Skeletal muscle satellite cell (primary cell): ENCODE data around the gene UPK3B. TPM values are rescaled to one million over a fixed set of nuclear protein-coding genes. Genes with fewer than 3 reads are reported as not detected.
A peak's percentile ranks its signal among the peaks of the same experiment; 100 is the strongest.
"Not testable (repeated sequence)": the region's sequence is repeated elsewhere in the genome, so short reads cannot be mapped to it uniquely, and the experiment has no call there.

Experiments used
- H3K27me3 ChIP-seq: 2 replicates; pipeline ENCODE4 v1.7.0; 2013; ENCODE audit warnings: low read length; ENCODE audit not compliant: control insufficient read depth, insufficient read depth
- H3K36me3 ChIP-seq: 2 replicates; pipeline ENCODE4 v1.7.0; 2013; ENCODE audit warnings: mild to moderate bottlenecking, control low read depth, low read length; ENCODE audit not compliant: insufficient read depth
- H3K4me1 ChIP-seq: 2 replicates; pipeline ENCODE4 v1.7.0; 2013; ENCODE audit warnings: low read length; ENCODE audit not compliant: control insufficient read depth, insufficient read depth
- H3K4me2 ChIP-seq: 2 replicates; pipeline ENCODE4 v1.7.0; 2013; ENCODE audit warnings: mild to moderate bottlenecking, low read length
- H3K4me3 ChIP-seq: 2 replicates; pipeline ENCODE4 v1.7.0; 2013; ENCODE audit warnings: low read length
- H3K9ac ChIP-seq: 2 replicates; pipeline ENCODE4 v1.7.0; 2013; ENCODE audit warnings: mild to moderate bottlenecking, low read depth, low read length, moderate library complexity
- H3K9me3 ChIP-seq: replicated peaks from 2 replicates; pipeline ENCODE4 v1.7.0; 2013; ENCODE audit warnings: mild to moderate bottlenecking, control low read depth, low read length
- small RNA-seq: library from RNA; depleted of rRNA; stranded (forward); fragments of <200 nt; gene quantifications from one replicate; pipeline ENCODE3, GENCODE V24; 2012

Gene UPK3B

GRCh38 chr7:76531643-76532042, 21.3 kb downstream of the UPK3B start:
- not testable (repeated sequence) for H3K4me1 ChIP-seq, H3K9me3 ChIP-seq, H3K27me3 ChIP-seq, H3K9ac ChIP-seq, H3K4me3 ChIP-seq, H3K4me2 ChIP-seq, H3K36me3 ChIP-seq

GRCh38 chr7:76543197-76543596, 32.8 kb downstream of the UPK3B start, which contains the start of gene SPDYE16:
TSS of gene SPDYE16 (minus strand) at chr7:76543297. CDS start at chr7:76541459, 1,838 bp downstream.
- not testable (repeated sequence) for H3K4me3 ChIP-seq, H3K27me3 ChIP-seq, H3K9ac ChIP-seq, H3K4me1 ChIP-seq, H3K4me2 ChIP-seq, H3K36me3 ChIP-seq, H3K9me3 ChIP-seq

- Histone ChIP-seq H3K9ac (peak overlapping the region; percentile 97), H3K4me3 (peak overlapping the region; percentile 91), H3K4me2 (peak overlapping the region; percentile 89)
- not testable (repeated sequence) for H3K9me3 ChIP-seq, H3K4me1 ChIP-seq, H3K27me3 ChIP-seq, H3K36me3 ChIP-seq
Measured at GRCh38 chr7:76549025-76549854, 38.9 kb downstream of the UPK3B start.

- Histone ChIP-seq H3K9ac (peak overlapping the region; percentile 97), H3K4me2 (peak overlapping the region; percentile 89), H3K4me3 (peak overlapping the region; percentile 91)
- not testable (repeated sequence) for H3K4me1 ChIP-seq, H3K36me3 ChIP-seq, H3K9me3 ChIP-seq, H3K27me3 ChIP-seq
Measured at GRCh38 chr7:76549855-76550248, 39.5 kb downstream of the UPK3B start.

- H3K4me2 ChIP-seq, H3K4me1 ChIP-seq, H3K4me3 ChIP-seq, H3K36me3 ChIP-seq, H3K9ac ChIP-seq, H3K27me3 ChIP-seq, H3K9me3 ChIP-seq: not testable (repeated sequence)
Measured at GRCh38 chr7:76551992-76552391, 41.6 kb downstream of the UPK3B start.

- H3K9me3 ChIP-seq, H3K27me3 ChIP-seq, H3K36me3 ChIP-seq, H3K9ac ChIP-seq, H3K4me2 ChIP-seq, H3K4me1 ChIP-seq, H3K4me3 ChIP-seq: not testable (repeated sequence)
Measured at GRCh38 chr7:76559685-76560084, 49.3 kb downstream of the UPK3B start.

- H3K9me3 ChIP-seq, H3K4me1 ChIP-seq, H3K4me2 ChIP-seq, H3K9ac ChIP-seq, H3K4me3 ChIP-seq, H3K36me3 ChIP-seq, H3K27me3 ChIP-seq: not testable (repeated sequence)
Measured at GRCh38 chr7:76560157-76560556, 49.8 kb downstream of the UPK3B start.

GRCh38 chr7:76561342-76561741, 51.0 kb downstream of the UPK3B start:
- not testable (repeated sequence) for H3K4me1 ChIP-seq, H3K36me3 ChIP-seq, H3K27me3 ChIP-seq, H3K9me3 ChIP-seq, H3K4me2 ChIP-seq, H3K9ac ChIP-seq, H3K4me3 ChIP-seq

- not testable (repeated sequence) for H3K9me3 ChIP-seq, H3K36me3 ChIP-seq
Measured at GRCh38 chr7:76565001-76565400, 54.6 kb downstream of the UPK3B start.

More at GRCh38 chr7:76565001-76565400, 54.6 kb downstream of the UPK3B start:
- H3K27me3 ChIP-seq, H3K4me3 ChIP-seq, H3K9ac ChIP-seq, H3K4me2 ChIP-seq: not testable (repeated sequence)
- H3K4me1 ChIP-seq: peaks cover 13% of the 10 kb centered on the region

Small RNA genes within 50 kb of the gene (small RNA-seq; reads per million reads assigned to genes)
- not detected for gene RF00019
